Ureter (tissue), 1 donor: ENCODE results near the gene KCNMA1. TPM values are rescaled to one million over a fixed set of nuclear protein-coding genes. Genes with fewer than 3 reads are reported as not detected.

ENCODE experiments used
- DNase-seq: peaks from one replicate; pipeline ENCODE4 v3.0.0-alpha.2; 2020; ENCODE audit warnings: low spot score
- total RNA-seq: library from RNA; stranded (reverse); gene quantifications from one replicate; pipeline ENCODE4 v1.2.4, GENCODE V29; 2023
- donor health status: DM: yes; HTN: yes; CAD: no.

The KCNMA1 gene
- total RNA-seq, 1 donor from 2014 or later = 87.9 TPM

- no peak for DNase-seq
Observed at GRCh38 chr10:77455561-77455960, 182.0 kb downstream of the KCNMA1 start.

GRCh38 chr10:77452952-77453564 lies 184.6 kb downstream of the KCNMA1 start:
- DNase-seq = no peak

DNA sequence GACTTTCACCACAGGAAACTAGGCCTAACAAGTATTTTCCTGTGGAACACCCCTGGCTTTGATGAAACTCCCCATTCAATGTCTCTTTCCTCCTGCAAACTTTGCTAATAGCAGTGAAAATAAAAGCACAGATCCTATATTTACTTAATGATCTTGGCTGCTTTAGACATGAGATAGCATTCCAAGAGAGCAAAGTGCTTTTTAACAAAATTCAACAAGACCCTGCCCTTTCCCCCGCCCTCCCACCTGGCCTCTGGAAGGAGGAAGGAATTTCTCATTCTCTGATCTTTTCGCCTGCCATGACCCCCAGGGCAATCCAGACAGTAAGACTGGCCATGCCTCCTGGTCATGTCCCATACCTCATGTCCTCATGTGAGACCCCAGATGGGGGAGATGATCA lies 185.7 kb downstream of the KCNMA1 start:
- no peak for DNase-seq

GRCh38 chr10:77448226-77448625 lies 189.4 kb downstream of the KCNMA1 start:
- no peak for DNase-seq

DNA sequence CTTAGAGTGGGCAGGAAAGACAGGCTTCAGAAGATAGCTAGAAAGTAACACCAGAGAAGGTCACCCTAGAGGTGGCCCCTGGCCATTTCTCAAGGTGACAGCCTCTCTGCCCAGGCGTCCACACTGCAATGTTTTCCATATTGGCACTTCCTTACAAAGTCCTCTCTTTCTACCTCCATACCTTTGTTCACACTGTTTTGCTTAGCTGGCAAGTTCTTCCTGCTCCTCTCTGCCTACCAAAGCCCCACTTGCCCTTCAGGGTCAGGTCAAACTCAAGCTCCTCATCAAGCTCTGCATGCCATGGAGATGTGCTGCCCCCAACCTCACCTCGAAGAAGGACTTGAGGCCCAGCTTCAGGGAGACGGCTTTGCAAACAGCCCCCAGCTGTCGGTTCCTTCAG lies 190.9 kb downstream of the KCNMA1 start:
- no peak for DNase-seq

DNA sequence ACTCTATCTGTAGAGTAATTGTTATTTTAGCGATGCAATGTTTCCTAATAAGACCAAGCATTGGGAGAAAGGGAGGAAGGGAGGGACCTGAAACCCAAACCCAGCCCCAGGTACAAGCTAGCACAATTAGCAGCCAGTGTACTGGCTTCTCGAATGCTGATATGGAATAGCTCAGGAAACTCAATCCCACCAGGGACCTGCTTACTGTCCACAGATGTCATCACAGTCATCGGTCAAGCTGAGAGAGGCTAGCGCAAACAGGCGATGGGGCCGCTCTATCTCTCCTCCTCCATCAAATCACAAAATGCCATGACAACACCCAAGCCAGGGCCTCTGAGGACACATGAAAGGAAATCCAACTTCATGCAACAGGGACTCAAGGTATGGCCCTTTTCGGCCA lies 192.1 kb downstream of the KCNMA1 start:
- DNase-seq = no peak

- DNase-seq = no peak
Observed at GRCh38 chr10:77444041-77444440, 193.6 kb downstream of the KCNMA1 start.

- DNase-seq = no peak
Observed at GRCh38 chr10:77442699-77443189, 194.9 kb downstream of the KCNMA1 start.

- DNase-seq = no peak
Observed at GRCh38 chr10:77441353-77442166, 196.0 kb downstream of the KCNMA1 start.

- DNase-seq = no peak
Observed at GRCh38 chr10:77436257-77436975, 201.2 kb downstream of the KCNMA1 start.

GRCh38 chr10:77433546-77433945 lies 204.1 kb downstream of the KCNMA1 start:
- DNase-seq = no peak

GRCh38 chr10:77431980-77432797 lies 205.4 kb downstream of the KCNMA1 start:
- DNase-seq = no peak

GRCh38 chr10:77431209-77431611 lies 206.4 kb downstream of the KCNMA1 start:
- DNase-seq = no peak

DNA sequence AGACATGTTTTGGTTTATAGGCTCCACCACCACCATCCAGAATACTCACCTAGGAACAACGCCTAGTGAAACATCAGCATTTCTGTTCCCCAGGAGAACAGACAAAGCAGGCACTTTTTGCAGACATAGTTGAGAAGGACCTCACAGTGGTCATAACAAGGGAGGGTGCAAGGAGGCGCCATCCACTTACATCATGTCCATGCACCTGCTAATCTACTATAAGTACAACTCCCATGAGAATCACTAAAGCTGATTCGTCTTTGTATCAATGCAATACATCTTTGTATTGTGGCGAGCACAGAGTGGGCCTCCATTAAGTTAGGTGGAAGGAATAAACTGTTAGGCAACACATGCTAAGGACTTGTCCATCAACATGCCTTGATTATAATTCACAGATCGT lies 207.1 kb downstream of the KCNMA1 start:
- no peak for DNase-seq

- peak; percentile 62 for DNase-seq
Observed at GRCh38 chr10:77428691-77429395, 208.8 kb downstream of the KCNMA1 start.

GRCh38 chr10:77424257-77424656 lies 213.4 kb downstream of the KCNMA1 start:
- no peak for DNase-seq

DNA sequence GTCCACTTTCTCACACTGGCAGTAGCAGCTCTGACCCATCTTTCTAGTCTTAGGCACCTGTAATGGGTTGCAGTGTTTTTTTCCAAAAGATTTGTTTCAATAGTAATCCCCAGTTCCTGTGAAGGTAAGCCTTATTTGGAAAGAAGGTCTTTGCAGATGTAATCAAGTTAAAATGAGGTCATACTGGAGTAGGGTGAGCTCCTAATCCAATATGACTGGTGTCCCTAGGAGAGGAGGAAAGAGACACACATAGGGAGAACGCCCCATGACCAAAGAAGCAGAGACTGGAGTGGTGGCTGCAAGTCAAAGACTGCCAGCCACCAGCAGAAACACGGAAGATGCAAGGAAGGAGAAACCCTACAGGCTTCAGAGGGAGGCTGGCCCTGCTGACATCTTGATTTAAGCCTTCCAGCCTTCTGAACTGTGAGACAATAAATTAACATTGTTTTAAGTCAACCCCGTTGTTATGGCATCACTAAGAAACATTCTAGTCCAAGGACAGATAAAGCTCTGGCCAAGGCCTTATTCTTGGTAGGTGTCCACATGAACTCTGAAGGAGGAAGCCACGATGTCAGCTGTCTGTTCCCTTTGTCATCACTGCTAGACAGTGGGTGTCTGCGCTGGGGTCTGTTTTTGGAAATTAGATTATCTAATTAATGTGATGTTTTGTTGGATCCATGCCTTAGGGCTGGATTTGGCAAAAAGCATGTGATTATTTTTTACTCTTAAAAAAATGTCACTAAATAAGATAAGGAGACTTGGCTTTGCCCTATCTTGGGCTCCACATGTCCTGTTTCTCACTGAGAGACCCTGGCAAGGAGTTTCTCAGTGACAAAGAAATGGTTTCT lies 214.9 kb downstream of the KCNMA1 start:
- no peak for DNase-seq

DNA sequence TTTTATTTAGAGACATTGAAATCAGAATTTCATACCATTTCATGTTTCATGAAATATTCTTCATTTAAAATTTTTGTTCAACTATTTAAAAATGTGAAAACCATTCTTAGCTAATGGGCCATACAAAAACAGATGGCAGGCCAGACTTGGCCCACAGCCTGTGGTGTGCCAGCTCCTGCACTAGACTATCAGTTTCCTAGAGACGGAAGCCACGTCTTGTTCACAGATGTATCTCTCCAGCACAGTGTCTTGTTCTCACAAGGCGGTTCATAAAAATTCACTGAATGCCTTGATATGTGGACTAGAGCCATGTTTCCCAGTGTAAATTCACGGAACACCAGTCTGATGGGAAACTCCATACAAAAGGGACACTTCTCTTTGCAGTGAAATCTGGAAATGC lies 216.0 kb downstream of the KCNMA1 start:
- no peak for DNase-seq

DNA sequence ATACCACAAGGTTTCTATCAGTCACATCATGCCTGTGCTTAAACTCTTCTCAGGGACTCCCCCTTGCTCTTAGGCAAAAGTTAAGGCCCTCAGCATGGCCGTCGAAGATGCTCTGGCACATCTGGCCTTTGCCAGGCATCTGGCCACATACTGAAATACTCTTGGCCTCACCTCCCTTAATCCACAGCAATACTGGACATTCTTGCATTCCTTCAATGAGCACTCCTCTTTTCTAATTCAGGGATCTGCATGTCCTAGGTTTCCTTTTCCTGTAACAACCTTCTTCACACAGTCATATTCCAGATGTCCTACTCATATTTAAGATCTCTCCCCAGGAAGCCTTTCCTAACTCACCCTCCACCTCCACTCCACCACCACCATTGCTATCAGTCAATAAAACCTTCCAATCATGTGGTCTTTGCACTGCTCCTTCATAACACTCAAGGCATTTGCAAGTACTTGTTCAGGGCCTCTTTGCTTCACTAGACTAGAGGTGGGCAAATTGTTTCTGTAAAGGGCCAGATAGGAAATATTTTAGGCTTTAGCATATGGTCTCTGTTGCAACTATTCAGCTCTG lies 216.6 kb downstream of the KCNMA1 start:
- no peak for DNase-seq

GRCh38 chr10:77419979-77420378 lies 217.6 kb downstream of the KCNMA1 start:
- no peak for DNase-seq
